GM23338 (cell line): ENCODE measurements around the gene ARHGEF37. TPM values are rescaled to one million over a fixed set of nuclear protein-coding genes. Genes with fewer than 3 reads are reported as not detected.

Source experiments
- ATAC-seq: fragments of 200-7000 bp; cut with Tn5 transposase; 3 replicates; pipeline ENCODE4 v1.9.1; 2020
- DNase-seq: peaks from one replicate; pipeline ENCODE4 v3.0.0-alpha.2; 2015; ENCODE audit warnings: low spot score
- H2AFZ ChIP-seq: fragments of 200-600 bp; sonication (generic); 2 replicates; pipeline ENCODE4 v1.8.0; 2016; ENCODE audit warnings: antibody characterized with exemption, mild to moderate bottlenecking, moderate library complexity
- H3F3A ChIP-seq: fragments of 200-600 bp; sonication (generic); replicated peaks from 2 replicates; pipeline ENCODE4 v1.8.0; 2017; ENCODE audit warnings: antibody characterized with exemption, mixed run types, low read depth
- H3K27ac ChIP-seq: fragments of 200-600 bp; sonication (generic); 2 replicates; pipeline ENCODE4 v1.6.1; 2016; ENCODE audit warnings: low read depth
- H3K27me3 ChIP-seq: fragments of 200-600 bp; sonication (generic); 2 replicates; pipeline ENCODE4 v1.8.0; 2016; ENCODE audit warnings: mild to moderate bottlenecking, mixed run types, moderate library complexity; ENCODE audit not compliant: insufficient read depth
- H3K36me3 ChIP-seq: fragments of 200-600 bp; sonication (generic); 2 replicates; pipeline ENCODE4 v1.8.0; 2016; ENCODE audit warnings: mild to moderate bottlenecking; ENCODE audit not compliant: insufficient read depth
- H3K4me1 ChIP-seq: fragments of 200-600 bp; sonication (generic); 2 replicates; pipeline ENCODE4 v1.8.0; 2016; ENCODE audit warnings: mild to moderate bottlenecking, moderate library complexity; ENCODE audit not compliant: insufficient read depth
- H3K4me2 ChIP-seq: fragments of 200-600 bp; sonication (generic); 2 replicates; pipeline ENCODE4 v1.7.1; 2017; ENCODE audit warnings: mixed run types
- H3K4me3 ChIP-seq: fragments of 200-600 bp; sonication (generic); 2 replicates; pipeline ENCODE4 v1.6.1; 2016; ENCODE audit warnings: mixed run types
- H3K79me2 ChIP-seq: fragments of 200-600 bp; sonication (generic); replicated peaks from 2 replicates; pipeline ENCODE4 v1.8.0; 2017; ENCODE audit warnings: mild to moderate bottlenecking; ENCODE audit not compliant: insufficient read depth
- H3K9me2 ChIP-seq: fragments of 200-600 bp; sonication (generic); 2 replicates; pipeline ENCODE4 v1.8.0; 2017; ENCODE audit not compliant: insufficient read depth
- H4K20me1 ChIP-seq: fragments of 200-600 bp; sonication (generic); replicated peaks from 2 replicates; pipeline ENCODE4 v1.8.0; 2017; ENCODE audit warnings: mild to moderate bottlenecking; ENCODE audit not compliant: insufficient read depth
- H3K27ac Mint-ChIP-seq: 2 replicates; pipeline ENCODE4 v1.8.0; 2020; ENCODE audit warnings: inconsistent platforms, mild to moderate bottlenecking, moderate library complexity, mixed read lengths
- H3K27me3 Mint-ChIP-seq: 3 replicates; pipeline ENCODE4 v1.8.0; 2022; ENCODE audit warnings: low read depth, mild to moderate bottlenecking, moderate library complexity, mixed read lengths, inconsistent platforms; ENCODE audit not compliant: insufficient read depth, poor library complexity
- H3K36me3 Mint-ChIP-seq: 3 replicates; pipeline ENCODE4 v1.8.0; 2021; ENCODE audit warnings: low read depth, mild to moderate bottlenecking, inconsistent platforms, moderate library complexity, mixed read lengths
- H3K4me1 Mint-ChIP-seq: 3 replicates; pipeline ENCODE4 v1.8.0; 2020; ENCODE audit warnings: mild to moderate bottlenecking, inconsistent platforms, mixed read lengths
- H3K4me3 Mint-ChIP-seq: 3 replicates; pipeline ENCODE4 v1.8.0; 2021; ENCODE audit warnings: moderate library complexity, mild to moderate bottlenecking, inconsistent platforms, mixed read lengths
- H3K9me3 Mint-ChIP-seq: 3 replicates; pipeline ENCODE4 v1.8.0; 2020; ENCODE audit warnings: moderate library complexity, mild to moderate bottlenecking, inconsistent platforms, mixed read lengths
- CREB1 ChIP-seq: fragments of 250-450 bp; sonication (Bioruptor Pico); IDR thresholded peaks from 2 replicates; pipeline ENCODE4 v1.5.0; 2020; ENCODE audit warnings: low read depth, mild to moderate bottlenecking, moderate library complexity
- CTCF ChIP-seq, 2 experiments: fragments of 200-600 bp in 1 of 2; sonication (generic) in 1 of 2; conservative IDR thresholded peaks; 2 replicates each; pipeline versions ENCODE4 v1.5.1 to v1.6.1; 2016 to 2017; ENCODE audit warnings: antibody characterized with exemption in 2 of 2, low read depth in 2 of 2, mild to moderate bottlenecking in 2 of 2, moderate library complexity in 1 of 2
- EZH2phosphoT487 ChIP-seq: fragments of 200-600 bp; sonication (generic); IDR thresholded peaks from one replicate; pipeline ENCODE4 v1.8.1; 2018; ENCODE audit warnings: antibody characterized with exemption; ENCODE audit not compliant: unreplicated experiment
- NANOG ChIP-seq: IDR thresholded peaks from 2 replicates; pipeline ENCODE4 v1.6.1; 2016; ENCODE audit warnings: antibody characterized with exemption, borderline replicate concordance
- POLR2AphosphoS5 ChIP-seq: IDR thresholded peaks from 2 replicates; pipeline ENCODE4 v1.6.1; 2016; ENCODE audit warnings: antibody characterized with exemption, low read depth
- REST ChIP-seq: IDR thresholded peaks from one replicate; pipeline ENCODE4 v1.6.1; 2018; ENCODE audit warnings: antibody characterized with exemption; ENCODE audit not compliant: unreplicated experiment
- STAT1 ChIP-seq: IDR thresholded peaks from one replicate; pipeline ENCODE4 v1.6.1; 2016; ENCODE audit warnings: antibody characterized with exemption; ENCODE audit not compliant: unreplicated experiment
- ZNF462 ChIP-seq: fragments of 250-450 bp; sonication (Bioruptor Pico); IDR thresholded peaks from 2 replicates; pipeline ENCODE4 v1.5.0; 2020; ENCODE audit warnings: mild to moderate bottlenecking, moderate library complexity
- polyA plus RNA-seq: library from polyadenylated mRNA; unstranded; fragments of >200 nt; fragmentation: Nextera tagmentation; extraction: Ambion mirVana; gene quantifications from 2 replicates; pipeline ENCODE4 v1.2.1, GENCODE V29; 2016
- total RNA-seq: library from RNA; depleted of rRNA; stranded (reverse); fragments of >200 nt; shearing (Covaris generic); gene quantifications from 2 replicates; pipeline ENCODE4 v1.2.3, GENCODE V29; 2014

ARHGEF37 gene
- total and polyA plus RNA-seq, 2 experiments from 2014 or later = 0.14 to 0.79 TPM

GRCh38 chr5:149681922-149682321, 100.6 kb downstream of the ARHGEF37 start (continued):
- no peak for TF ChIP-seq REST

GRCh38 chr5:149682532-149683075, 101.3 kb downstream of the ARHGEF37 start:
- no peaks in the 10 kb centered on the region for H4K20me1 ChIP-seq
- no peaks in the 10 kb centered on the region for H3K27me3 Mint-ChIP-seq
- H3K27ac Mint-ChIP-seq = no peak overlapping the region
- no peaks in the 10 kb centered on the region for H3F3A ChIP-seq
- H3K4me3 ChIP-seq = no peak overlapping the region
- H3K36me3 Mint-ChIP-seq = no peaks in the 10 kb centered on the region
- ATAC-seq (no peak), DNase-seq (no peak)
- no peaks in the 10 kb centered on the region for H3K36me3 ChIP-seq
- no peaks in the 10 kb centered on the region; the same call in 2 of the 3 replicates for H3K4me1 Mint-ChIP-seq
- no peaks in the 10 kb centered on the region; the same call in 2 of the 3 replicates for H3K9me3 Mint-ChIP-seq
- H3K79me2 ChIP-seq = no peaks in the 10 kb centered on the region
- H3K4me2 ChIP-seq = no peak overlapping the region
- H2AFZ ChIP-seq = no peak overlapping the region
- H3K4me3 Mint-ChIP-seq = no peak overlapping the region
- H3K27ac ChIP-seq = no peak overlapping the region
- H3K9me2 ChIP-seq = no peaks in the 10 kb centered on the region
- H3K4me1 ChIP-seq = no peaks in the 10 kb centered on the region
- no peaks in the 10 kb centered on the region for H3K27me3 ChIP-seq
- no peak for TF ChIP-seq NANOG
- no peak for TF ChIP-seq CREB1 (CRISPR knock-in tag)
- no peak for TF ChIP-seq EZH2phosphoT487
- TF ChIP-seq CTCF (conservative IDR thresholded peaks at IDR 0.05; ENCODE audit: low read depth in 2 of 2) = no peak
- TF ChIP-seq STAT1 = no peak
- TF ChIP-seq POLR2AphosphoS5 = no peak
- no peak for TF ChIP-seq REST
- no peak for TF ChIP-seq ZNF462
